ENCODE results near the gene PLA2R1.

- no peak for TF ChIP-seq SIN3A (IDR thresholded peaks at IDR 0.05; ENCODE audit: borderline replicate concordance, insufficient read depth, low read depth, low read length)
- TF ChIP-seq CTCF (IDR thresholded peaks at IDR 0.05), result no peak
- TF ChIP-seq, protein P1, sequence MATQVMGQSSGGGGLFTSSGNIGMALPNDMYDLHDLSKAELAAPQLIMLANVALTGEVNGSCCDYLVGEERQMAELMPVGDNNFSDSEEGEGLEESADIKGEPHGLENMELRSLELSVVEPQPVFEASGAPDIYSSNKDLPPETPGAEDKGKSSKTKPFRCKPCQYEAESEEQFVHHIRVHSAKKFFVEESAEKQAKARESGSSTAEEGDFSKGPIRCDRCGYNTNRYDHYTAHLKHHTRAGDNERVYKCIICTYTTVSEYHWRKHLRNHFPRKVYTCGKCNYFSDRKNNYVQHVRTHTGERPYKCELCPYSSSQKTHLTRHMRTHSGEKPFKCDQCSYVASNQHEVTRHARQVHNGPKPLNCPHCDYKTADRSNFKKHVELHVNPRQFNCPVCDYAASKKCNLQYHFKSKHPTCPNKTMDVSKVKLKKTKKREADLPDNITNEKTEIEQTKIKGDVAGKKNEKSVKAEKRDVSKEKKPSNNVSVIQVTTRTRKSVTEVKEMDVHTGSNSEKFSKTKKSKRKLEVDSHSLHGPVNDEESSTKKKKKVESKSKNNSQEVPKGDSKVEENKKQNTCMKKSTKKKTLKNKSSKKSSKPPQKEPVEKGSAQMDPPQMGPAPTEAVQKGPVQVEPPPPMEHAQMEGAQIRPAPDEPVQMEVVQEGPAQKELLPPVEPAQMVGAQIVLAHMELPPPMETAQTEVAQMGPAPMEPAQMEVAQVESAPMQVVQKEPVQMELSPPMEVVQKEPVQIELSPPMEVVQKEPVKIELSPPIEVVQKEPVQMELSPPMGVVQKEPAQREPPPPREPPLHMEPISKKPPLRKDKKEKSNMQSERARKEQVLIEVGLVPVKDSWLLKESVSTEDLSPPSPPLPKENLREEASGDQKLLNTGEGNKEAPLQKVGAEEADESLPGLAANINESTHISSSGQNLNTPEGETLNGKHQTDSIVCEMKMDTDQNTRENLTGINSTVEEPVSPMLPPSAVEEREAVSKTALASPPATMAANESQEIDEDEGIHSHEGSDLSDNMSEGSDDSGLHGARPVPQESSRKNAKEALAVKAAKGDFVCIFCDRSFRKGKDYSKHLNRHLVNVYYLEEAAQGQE (IDR thresholded peaks at IDR 0.05; ENCODE audit: insufficient read depth in 1 of 2, low read depth in 2 of 2, low read length in 1 of 2), result no peak
- no peak for TF ChIP-seq POLR2AphosphoS5 (IDR thresholded peaks at IDR 0.05; ENCODE audit: low read depth, low read length)
Measured at GRCh38 chr2:160015746-160016145, 46.7 kb downstream of the PLA2R1 start.

Data from Panc1 (cell line).